Left lung (tissue), 10 donors: ENCODE results near the gene CDH12. TPM values are rescaled to one million over a fixed set of nuclear protein-coding genes. Genes with fewer than 3 reads are reported as not detected.

Source experiments
- ATAC-seq: fragments of 200-7000 bp; cut with Tn5 transposase; one replicate; pipeline ENCODE4 v1.9.1; 2020; ENCODE audit warnings: moderate library complexity
- DNase-seq, 4 donors: peaks; one replicate each; pipeline ENCODE4 v3.0.0-alpha.2; 2013 to 2020
- H3K27ac ChIP-seq, 2 donors: fragments of 200-600 bp; sonication (generic) in 1 of 2; one replicate each; pipeline versions ENCODE4 v1.5.0 to v1.8.0; 2020 to 2021
- H3K27me3 ChIP-seq, 2 donors: fragments of 200-600 bp; sonication (generic) in 1 of 2; one replicate each; pipeline versions ENCODE4 v1.5.0 to v1.8.0; 2020 to 2021
- H3K36me3 ChIP-seq, 2 donors: fragments of 200-600 bp; sonication (generic) in 1 of 2; one replicate each; pipeline versions ENCODE4 v1.5.0 to v1.8.0; 2020 to 2021
- H3K4me1 ChIP-seq, 2 donors: fragments of 200-600 bp; one replicate each; pipeline ENCODE4 v1.8.0; 2021
- H3K4me3 ChIP-seq, 2 donors: fragments of 200-600 bp; sonication (generic) in 1 of 2; one replicate each; pipeline versions ENCODE4 v1.5.0 to v1.8.0; 2020 to 2021; ENCODE audit warnings: mild to moderate bottlenecking in 1 of 2
- H3K9me3 ChIP-seq, 2 donors: fragments of 200-600 bp; sonication (generic) in 1 of 2; one replicate each; pipeline versions ENCODE4 v1.5.0 to v1.8.0; 2020 to 2021
- intact Hi-C, 2 donors: fragments of 100-400 bp; cut with DNase I; formaldehyde crosslinking; loops; one replicate each; pipeline versions ENCODE4 v1.11.2 to v1.14.2; 2022
- polyA plus RNA-seq, 6 donors: library from polyadenylated mRNA; unstranded; fragments of 120-200 nt; gene quantifications; one replicate each; pipeline ENCODE4 v1.2.1, GENCODE V29; 2013; ENCODE audit not compliant: insufficient read length in 6 of 6
- total RNA-seq, 2 donors: library from RNA; stranded (reverse); fragmentation: NEBNext Ultra II Directional; extraction: Animal tissue kit (Norgen Biotek cat#: 25700); gene quantifications; one replicate each; pipeline ENCODE4 v1.2.1, GENCODE V29; 2021
- TF ChIP-seq, protein P1 (sequence below), 2 donors: fragments of 200-600 bp; sonication (generic) in 1 of 2; IDR thresholded peaks; one replicate each; pipeline versions ENCODE4 v1.5.0 to v1.8.0; 2021; ENCODE audit warnings: antibody characterized with exemption in 2 of 2
- donor health status: DM: no; HTN: yes; CAD: no.
- donor health status: DM: no; HTN: no; CAD: no.

CDH12 gene
- total and polyA plus RNA-seq, 8 donors = 2.6 to 6.5 (median 5.2) TPM; not detected in 2

DNA sequence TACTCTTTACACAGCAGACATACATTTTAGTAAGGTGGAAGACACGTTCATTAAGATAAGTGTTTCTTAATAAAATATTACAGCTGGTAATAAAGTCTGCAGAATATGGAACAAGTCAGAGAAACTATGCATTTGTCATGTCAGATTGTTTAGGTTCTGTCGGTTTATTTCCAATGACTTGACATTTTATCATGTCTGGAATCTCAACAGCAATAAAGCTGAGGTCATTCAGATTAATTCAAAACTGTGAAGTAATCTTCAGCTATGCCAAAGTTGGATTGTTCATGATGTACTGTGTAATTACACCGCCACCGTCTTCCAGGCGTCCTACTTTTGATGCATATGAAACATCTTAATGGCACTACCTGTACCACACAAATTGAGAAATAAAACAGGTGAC lies 1032.6 kb downstream of the CDH12 start:
- TF ChIP-seq, protein P1, sequence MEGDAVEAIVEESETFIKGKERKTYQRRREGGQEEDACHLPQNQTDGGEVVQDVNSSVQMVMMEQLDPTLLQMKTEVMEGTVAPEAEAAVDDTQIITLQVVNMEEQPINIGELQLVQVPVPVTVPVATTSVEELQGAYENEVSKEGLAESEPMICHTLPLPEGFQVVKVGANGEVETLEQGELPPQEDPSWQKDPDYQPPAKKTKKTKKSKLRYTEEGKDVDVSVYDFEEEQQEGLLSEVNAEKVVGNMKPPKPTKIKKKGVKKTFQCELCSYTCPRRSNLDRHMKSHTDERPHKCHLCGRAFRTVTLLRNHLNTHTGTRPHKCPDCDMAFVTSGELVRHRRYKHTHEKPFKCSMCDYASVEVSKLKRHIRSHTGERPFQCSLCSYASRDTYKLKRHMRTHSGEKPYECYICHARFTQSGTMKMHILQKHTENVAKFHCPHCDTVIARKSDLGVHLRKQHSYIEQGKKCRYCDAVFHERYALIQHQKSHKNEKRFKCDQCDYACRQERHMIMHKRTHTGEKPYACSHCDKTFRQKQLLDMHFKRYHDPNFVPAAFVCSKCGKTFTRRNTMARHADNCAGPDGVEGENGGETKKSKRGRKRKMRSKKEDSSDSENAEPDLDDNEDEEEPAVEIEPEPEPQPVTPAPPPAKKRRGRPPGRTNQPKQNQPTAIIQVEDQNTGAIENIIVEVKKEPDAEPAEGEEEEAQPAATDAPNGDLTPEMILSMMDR (IDR thresholded peaks at IDR 0.05) = no peak
- no peaks in the 10 kb centered on the region for H3K4me1 ChIP-seq
- no peaks in the 10 kb centered on the region for H3K27me3 ChIP-seq
- no peaks in the 10 kb centered on the region for H3K36me3 ChIP-seq
- ATAC-seq (no peak), DNase-seq (no peak)
- H3K9me3 ChIP-seq = no peaks in the 10 kb centered on the region
- intact Hi-C loops = no loop called here
- H3K4me3 ChIP-seq = no peak overlapping the region
- H3K27ac ChIP-seq = no peak overlapping the region

DNA sequence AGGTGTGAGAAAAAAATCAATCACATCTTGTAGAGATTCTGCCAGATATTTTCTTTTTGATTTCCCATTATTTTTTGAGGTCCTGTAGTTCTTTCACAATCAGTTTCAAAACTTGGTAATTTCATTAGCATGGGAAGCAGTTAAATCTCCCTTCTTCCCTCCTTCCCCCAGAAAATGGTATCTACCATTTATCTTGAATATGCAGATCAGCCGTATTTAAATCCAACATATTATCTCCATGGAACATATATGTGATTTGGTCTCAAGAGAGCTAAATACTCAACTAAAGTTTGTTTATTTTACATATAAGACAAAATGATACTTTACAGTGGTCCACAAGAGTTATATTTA lies 1034.8 kb downstream of the CDH12 start:
- intact Hi-C loops = no loop called here
- no peak for DNase-seq
- no peaks in the 10 kb centered on the region for H3K9me3 ChIP-seq
- no peak overlapping the region for H3K4me3 ChIP-seq
- H3K4me1 ChIP-seq = no peaks in the 10 kb centered on the region
- H3K27me3 ChIP-seq = no peaks in the 10 kb centered on the region
- TF ChIP-seq, protein P1 (IDR thresholded peaks at IDR 0.05) = no peak
- ATAC-seq = no peak
- no peak overlapping the region for H3K27ac ChIP-seq
- H3K36me3 ChIP-seq = no peaks in the 10 kb centered on the region

DNA sequence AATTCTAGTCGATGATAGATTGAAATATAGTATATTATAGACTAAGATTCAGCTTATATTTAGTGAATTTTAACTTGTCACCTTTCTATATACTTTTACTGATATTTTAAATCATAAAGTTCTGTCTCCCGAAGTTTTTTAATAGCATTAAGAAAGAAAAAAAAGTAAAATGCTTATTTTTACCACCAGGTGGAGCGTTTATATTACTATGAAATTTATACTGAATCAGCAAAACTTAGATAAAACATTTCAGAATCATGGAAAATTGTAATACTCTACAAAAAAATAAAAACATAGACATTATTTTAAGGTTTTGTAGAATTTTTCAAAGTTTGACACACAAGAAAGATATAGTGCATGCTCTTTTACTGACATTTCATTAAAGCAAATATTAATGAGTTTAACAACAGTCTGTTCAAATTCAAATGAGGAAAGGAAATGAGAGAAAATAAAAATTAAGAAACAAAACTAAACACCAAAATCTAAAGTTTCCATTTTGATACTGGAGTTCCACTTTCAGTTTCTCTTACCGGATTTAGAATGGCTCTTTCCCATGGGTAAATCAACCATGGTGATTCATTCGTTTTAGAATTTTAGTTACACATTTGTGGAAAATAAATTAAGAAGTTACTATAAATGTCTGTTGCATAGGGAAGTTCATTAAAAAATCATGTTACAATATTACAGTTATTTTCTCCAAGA lies 1035.3 kb downstream of the CDH12 start:
- no peak overlapping the region for H3K4me3 ChIP-seq
- TF ChIP-seq, protein P1 (IDR thresholded peaks at IDR 0.05) = no peak
- no peaks in the 10 kb centered on the region for H3K9me3 ChIP-seq
- intact Hi-C loops = no loop called here
- no peak for ATAC-seq
- no peaks in the 10 kb centered on the region for H3K36me3 ChIP-seq
- H3K4me1 ChIP-seq = no peaks in the 10 kb centered on the region
- no peak overlapping the region for H3K27ac ChIP-seq
- no peaks in the 10 kb centered on the region for H3K27me3 ChIP-seq
- DNase-seq = peak in 1 of 4 donors; percentile 7

DNA sequence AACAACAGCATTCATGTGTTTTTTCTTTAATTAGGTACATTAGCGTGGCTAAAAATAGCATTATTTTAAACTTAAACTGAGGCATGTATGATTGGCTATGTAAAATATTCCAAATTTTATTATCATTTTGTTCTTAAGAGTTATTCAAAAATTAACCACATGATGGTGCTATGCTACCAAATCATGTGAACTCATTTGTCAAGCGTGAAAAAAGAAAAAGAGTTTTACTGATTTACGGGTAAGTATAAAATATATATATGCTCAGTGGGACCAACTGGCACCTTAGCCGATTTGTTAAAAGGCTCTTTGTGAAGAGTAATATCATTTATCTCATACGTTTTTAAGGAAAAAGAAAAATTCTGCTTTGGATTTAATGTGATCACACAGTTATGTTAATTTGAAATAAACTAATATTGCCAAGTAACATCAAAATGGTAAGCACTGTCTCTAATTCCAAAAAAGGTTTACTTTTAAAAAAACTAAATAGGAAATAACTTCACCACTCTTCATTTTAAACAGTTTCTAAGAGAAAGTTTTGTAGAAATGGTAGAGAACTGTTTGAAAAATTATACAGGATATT lies 1042.3 kb downstream of the CDH12 start:
- TF ChIP-seq, protein P1 (IDR thresholded peaks at IDR 0.05) = no peak
- ATAC-seq (no peak), DNase-seq (peak in 2 of 4 donors; percentile 7 to 21)
- H3K27ac ChIP-seq = no peak overlapping the region
- H3K27me3 ChIP-seq = no peaks in the 10 kb centered on the region
- no peaks in the 10 kb centered on the region for H3K9me3 ChIP-seq
- intact Hi-C loops = no loop called here
- H3K4me3 ChIP-seq = no peak overlapping the region
- no peaks in the 10 kb centered on the region for H3K4me1 ChIP-seq
- no peaks in the 10 kb centered on the region for H3K36me3 ChIP-seq

DNA sequence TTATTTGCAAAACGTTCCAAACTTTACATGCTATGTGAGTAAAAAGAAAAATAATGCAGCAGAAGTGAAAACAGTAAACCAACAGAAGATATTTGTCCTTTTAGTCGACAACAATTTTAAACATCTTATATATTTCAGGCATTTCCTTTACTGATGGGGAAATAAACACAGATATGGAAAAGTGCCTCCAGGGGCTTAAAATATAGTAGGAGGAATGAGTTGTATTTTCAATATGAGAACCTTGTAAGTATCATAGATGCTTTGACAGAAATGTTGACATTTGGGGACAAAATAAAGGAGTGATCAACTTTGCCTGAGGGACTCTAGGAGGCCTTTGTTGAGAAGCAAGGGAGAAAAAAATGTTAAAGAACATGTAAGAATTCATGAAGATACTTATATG lies 1043.5 kb downstream of the CDH12 start:
- ATAC-seq (no peak), DNase-seq (no peak)
- H3K9me3 ChIP-seq = no peaks in the 10 kb centered on the region
- H3K36me3 ChIP-seq = no peaks in the 10 kb centered on the region
- H3K4me1 ChIP-seq = no peaks in the 10 kb centered on the region
- H3K27ac ChIP-seq = no peak overlapping the region
- H3K4me3 ChIP-seq = no peak overlapping the region
- no peaks in the 10 kb centered on the region for H3K27me3 ChIP-seq
- intact Hi-C loops = no loop called here
- TF ChIP-seq, protein P1 (IDR thresholded peaks at IDR 0.05) = no peak
